ENCODE results near the gene SHH.
A peak's percentile ranks its signal among the peaks of the same experiment; 100 is the strongest.

Gene SHH

GRCh38 chr7:155797262-155798250 is 14.7 kb downstream of the SHH start:
- Histone ChIP-seq H3K4me2 (ENCODE audit: low read length) (no peak overlapping the region), H2BK120ac (ENCODE audit: low read depth, low read length) (no peak overlapping the region), H3K27me3 (ENCODE audit: insufficient read depth, low read length, poor library complexity) (peaks cover 12% of the 10 kb centered on the region), H2BK15ac (replicated peaks; ENCODE audit: low read depth) (no peak overlapping the region), H3K56ac (ENCODE audit: low read length) (no peak overlapping the region), H3K4ac (ENCODE audit: low read depth, low read length) (no peak overlapping the region), H3K9ac (ENCODE audit: low read length) (no peak overlapping the region), H4K8ac (ENCODE audit: low read depth, low read length) (no peak overlapping the region), H3K4me3 (ENCODE audit: low read length) (no peak overlapping the region), H3K79me1 (ENCODE audit: low read length) (no peaks in the 10 kb centered on the region), H3K79me2 (ENCODE audit: control insufficient read depth, insufficient read depth, low read length) (no peaks in the 10 kb centered on the region), H3K23ac (ENCODE audit: low read length) (no peak overlapping the region), H3K18ac (ENCODE audit: low read length) (no peak overlapping the region), H2BK5ac (ENCODE audit: low read length) (no peak overlapping the region), H3K36me3 (ENCODE audit: control insufficient read depth, insufficient read depth, low read length) (no peaks in the 10 kb centered on the region), H3K27ac (ENCODE audit: low read depth, low read length) (no peak overlapping the region), H2AK5ac (ENCODE audit: low read length) (no peak overlapping the region), H4K5ac (ENCODE audit: low read length) (no peak overlapping the region), H3K4me1 (ENCODE audit: control insufficient read depth, low read depth, low read length) (no peaks in the 10 kb centered on the region)
- WGBS (ENCODE audit: extremely low coverage, insufficient coverage, low lambda C conversion rate), result no CpG with 5 or more reads among the region's 38 CpGs
- DNase-seq, result no peak

DNA sequence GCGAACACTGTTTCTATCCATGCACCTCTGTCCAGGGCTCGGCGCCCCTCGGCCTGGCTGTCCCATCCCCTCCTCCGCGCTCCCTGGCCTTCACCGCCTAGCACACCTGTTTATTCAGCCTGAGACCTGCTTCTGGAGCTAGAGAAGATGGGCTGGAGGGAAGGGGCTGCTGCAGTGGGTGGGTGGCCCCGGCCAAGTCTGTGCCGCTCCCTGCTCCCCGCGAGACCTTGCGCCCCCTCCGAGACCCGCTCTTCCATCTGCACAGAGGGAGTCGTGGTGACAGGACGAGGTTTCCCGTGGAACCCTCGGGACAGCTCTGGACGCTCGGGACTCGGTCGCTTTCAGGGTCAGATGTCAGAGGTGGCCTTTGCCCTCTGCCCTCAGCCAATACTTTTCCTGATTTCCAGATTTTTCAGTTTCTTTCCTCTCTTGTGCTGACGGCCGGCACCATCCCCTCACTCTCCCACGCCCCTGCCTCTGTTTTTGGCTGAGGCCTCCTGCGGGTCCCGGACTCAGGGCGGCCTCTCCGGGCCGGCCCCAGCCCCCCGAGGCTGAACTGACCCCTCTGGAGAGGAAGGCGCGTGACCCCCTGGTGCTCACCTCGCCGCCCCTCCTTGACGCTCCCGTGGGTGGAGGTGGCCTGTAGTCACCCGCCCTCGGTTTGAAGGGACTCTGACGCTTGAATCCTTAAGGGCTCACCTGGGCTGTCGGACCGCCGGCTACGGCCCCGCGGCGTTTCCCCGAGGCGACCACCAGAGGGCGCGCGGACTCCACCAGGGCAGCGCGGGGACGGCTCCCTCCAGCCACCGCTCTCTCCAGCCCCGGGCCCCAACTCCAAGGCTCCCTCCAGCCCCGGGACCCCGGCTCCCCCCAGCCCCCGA is 15.6 kb downstream of the SHH start:
- Histone ChIP-seq H3K27me3 (ENCODE audit: insufficient read depth, low read length, poor library complexity) (peaks cover 10% of the 10 kb centered on the region), H3K4me3 (ENCODE audit: low read length) (no peak overlapping the region), H3K36me3 (ENCODE audit: control insufficient read depth, insufficient read depth, low read length) (no peaks in the 10 kb centered on the region), H3K79me1 (ENCODE audit: low read length) (no peaks in the 10 kb centered on the region), H3K9ac (ENCODE audit: low read length) (peak overlapping the region; percentile 20), H3K18ac (ENCODE audit: low read length) (no peak overlapping the region), H3K4me2 (ENCODE audit: low read length) (no peak overlapping the region), H4K5ac (ENCODE audit: low read length) (no peak overlapping the region), H3K4me1 (ENCODE audit: control insufficient read depth, low read depth, low read length) (no peaks in the 10 kb centered on the region), H4K8ac (ENCODE audit: low read depth, low read length) (no peak overlapping the region), H3K56ac (ENCODE audit: low read length) (no peak overlapping the region), H3K23ac (ENCODE audit: low read length) (no peak overlapping the region), H2AK5ac (ENCODE audit: low read length) (no peak overlapping the region), H3K4ac (ENCODE audit: low read depth, low read length) (no peak overlapping the region), H3K79me2 (ENCODE audit: control insufficient read depth, insufficient read depth, low read length) (no peaks in the 10 kb centered on the region), H3K27ac (ENCODE audit: low read depth, low read length) (no peak overlapping the region), H2BK120ac (ENCODE audit: low read depth, low read length) (no peak overlapping the region), H2BK5ac (ENCODE audit: low read length) (no peak overlapping the region), H2BK15ac (replicated peaks; ENCODE audit: low read depth) (no peak overlapping the region)
- WGBS (ENCODE audit: extremely low coverage, insufficient coverage, low lambda C conversion rate), result no CpG with 5 or more reads among the region's 60 CpGs
- peak; percentile 40 for DNase-seq

- H3K23ac ChIP-seq (ENCODE audit: low read length), result no peak overlapping the region
- H3K4ac ChIP-seq (ENCODE audit: low read depth, low read length), result no peak overlapping the region
- H3K4me3 ChIP-seq (ENCODE audit: low read length), result no peak overlapping the region
- no peaks in the 10 kb centered on the region for H3K4me1 ChIP-seq (ENCODE audit: control insufficient read depth, low read depth, low read length)
- H2AK5ac ChIP-seq (ENCODE audit: low read length), result no peak overlapping the region
- no peak overlapping the region for H2BK5ac ChIP-seq (ENCODE audit: low read length)
- no peak overlapping the region for H3K56ac ChIP-seq (ENCODE audit: low read length)
- H3K36me3 ChIP-seq (ENCODE audit: control insufficient read depth, insufficient read depth, low read length), result no peaks in the 10 kb centered on the region
- H2BK120ac ChIP-seq (ENCODE audit: low read depth, low read length), result no peak overlapping the region
- no peak overlapping the region for H3K4me2 ChIP-seq (ENCODE audit: low read length)
- no peak overlapping the region for H3K9ac ChIP-seq (ENCODE audit: low read length)
- H3K18ac ChIP-seq (ENCODE audit: low read length), result no peak overlapping the region
- peaks cover 5% of the 10 kb centered on the region for H3K27me3 ChIP-seq (ENCODE audit: insufficient read depth, low read length, poor library complexity)
- no peak for DNase-seq
- H2BK15ac ChIP-seq (replicated peaks; ENCODE audit: low read depth), result no peak overlapping the region
- no peak overlapping the region for H4K8ac ChIP-seq (ENCODE audit: low read depth, low read length)
- no CpG with 5 or more reads among the region's 8 CpGs for WGBS (ENCODE audit: extremely low coverage, insufficient coverage, low lambda C conversion rate)
- no peaks in the 10 kb centered on the region for H3K79me1 ChIP-seq (ENCODE audit: low read length)
- H3K79me2 ChIP-seq (ENCODE audit: control insufficient read depth, insufficient read depth, low read length), result no peaks in the 10 kb centered on the region
- H4K5ac ChIP-seq (ENCODE audit: low read length), result no peak overlapping the region
- H3K27ac ChIP-seq (ENCODE audit: low read depth, low read length), result no peak overlapping the region
Measured at GRCh38 chr7:155795951-155796350, 16.3 kb downstream of the SHH start.

DNA sequence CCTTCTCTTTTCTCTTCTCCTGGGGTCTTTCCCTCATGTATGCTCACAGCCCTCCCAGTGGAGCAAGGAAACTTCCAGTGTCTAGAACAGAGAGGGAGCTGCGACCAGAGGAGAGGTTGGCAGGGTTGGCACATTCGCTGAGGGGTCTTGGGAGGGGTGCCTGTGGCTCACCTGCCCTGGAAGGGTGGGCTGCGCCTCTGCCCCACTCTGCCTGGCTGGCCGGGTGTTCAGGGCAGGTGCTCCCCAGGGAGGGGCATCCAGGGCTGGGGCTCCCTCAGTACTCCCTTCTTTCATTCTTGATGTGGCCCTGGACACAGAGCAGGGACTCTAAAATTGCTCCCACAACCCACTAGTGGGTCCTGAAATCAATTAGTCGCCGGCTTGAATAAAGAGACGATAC is 16.9 kb downstream of the SHH start:
- Histone ChIP-seq H3K4me2 (ENCODE audit: low read length) (no peak overlapping the region), H3K18ac (ENCODE audit: low read length) (no peak overlapping the region), H3K4ac (ENCODE audit: low read depth, low read length) (no peak overlapping the region), H3K79me2 (ENCODE audit: control insufficient read depth, insufficient read depth, low read length) (no peaks in the 10 kb centered on the region), H3K4me1 (ENCODE audit: control insufficient read depth, low read depth, low read length) (no peaks in the 10 kb centered on the region), H2BK120ac (ENCODE audit: low read depth, low read length) (no peak overlapping the region), H4K5ac (ENCODE audit: low read length) (no peak overlapping the region), H2BK15ac (replicated peaks; ENCODE audit: low read depth) (no peak overlapping the region), H4K8ac (ENCODE audit: low read depth, low read length) (no peak overlapping the region), H3K27me3 (ENCODE audit: insufficient read depth, low read length, poor library complexity) (peaks cover 2% of the 10 kb centered on the region), H3K9ac (ENCODE audit: low read length) (no peak overlapping the region), H3K4me3 (ENCODE audit: low read length) (no peak overlapping the region), H3K36me3 (ENCODE audit: control insufficient read depth, insufficient read depth, low read length) (no peaks in the 10 kb centered on the region), H2BK5ac (ENCODE audit: low read length) (no peak overlapping the region), H3K79me1 (ENCODE audit: low read length) (no peaks in the 10 kb centered on the region), H3K23ac (ENCODE audit: low read length) (no peak overlapping the region), H3K27ac (ENCODE audit: low read depth, low read length) (no peak overlapping the region), H3K56ac (ENCODE audit: low read length) (no peak overlapping the region), H2AK5ac (ENCODE audit: low read length) (no peak overlapping the region)
- no CpG with 5 or more reads among the region's 7 CpGs for WGBS (ENCODE audit: extremely low coverage, insufficient coverage, low lambda C conversion rate)
- no peak for DNase-seq

DNA sequence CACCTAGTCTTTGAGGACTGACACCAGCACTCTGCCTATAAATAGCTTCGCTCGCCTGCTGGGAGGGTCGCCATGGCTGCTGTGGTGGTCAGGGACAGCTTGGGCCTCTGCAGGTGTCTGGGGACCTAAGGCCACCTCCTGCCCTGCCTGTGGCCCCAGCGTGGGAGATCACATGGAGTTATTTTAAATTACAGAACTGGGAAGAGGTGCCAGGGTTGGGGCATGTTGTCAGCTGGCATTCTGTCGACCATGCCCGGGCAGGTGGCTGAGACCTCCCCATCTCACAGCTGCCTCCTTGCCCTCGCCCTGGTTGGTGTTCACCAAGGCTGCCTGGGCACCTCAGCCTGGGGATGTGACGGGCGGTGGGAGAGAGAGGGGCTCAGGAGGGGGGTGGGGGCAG is 18.1 kb downstream of the SHH start:
- Histone ChIP-seq H3K4me1 (ENCODE audit: control insufficient read depth, low read depth, low read length) (no peaks in the 10 kb centered on the region), H4K8ac (ENCODE audit: low read depth, low read length) (no peak overlapping the region), H3K27me3 (ENCODE audit: insufficient read depth, low read length, poor library complexity) (peaks cover 2% of the 10 kb centered on the region), H3K9ac (ENCODE audit: low read length) (no peak overlapping the region), H3K27ac (ENCODE audit: low read depth, low read length) (no peak overlapping the region), H3K23ac (ENCODE audit: low read length) (no peak overlapping the region), H3K56ac (ENCODE audit: low read length) (no peak overlapping the region), H3K4me2 (ENCODE audit: low read length) (no peak overlapping the region), H2BK120ac (ENCODE audit: low read depth, low read length) (no peak overlapping the region), H4K5ac (ENCODE audit: low read length) (no peak overlapping the region), H2BK5ac (ENCODE audit: low read length) (no peak overlapping the region), H3K4ac (ENCODE audit: low read depth, low read length) (no peak overlapping the region), H3K4me3 (ENCODE audit: low read length) (no peak overlapping the region), H3K79me2 (ENCODE audit: control insufficient read depth, insufficient read depth, low read length) (no peaks in the 10 kb centered on the region), H2AK5ac (ENCODE audit: low read length) (no peak overlapping the region), H3K36me3 (ENCODE audit: control insufficient read depth, insufficient read depth, low read length) (no peaks in the 10 kb centered on the region), H2BK15ac (replicated peaks; ENCODE audit: low read depth) (no peak overlapping the region), H3K18ac (ENCODE audit: low read length) (no peak overlapping the region), H3K79me1 (ENCODE audit: low read length) (no peaks in the 10 kb centered on the region)
- no peak for DNase-seq
- WGBS (ENCODE audit: extremely low coverage, insufficient coverage, low lambda C conversion rate), result no CpG with 5 or more reads among the region's 9 CpGs

Data from mesendoderm (in vitro differentiated cells).